Adrenal gland (tissue), 5 donors: ENCODE data around the gene SPTLC1.
"Not testable (repeated sequence)": the region's sequence is repeated elsewhere in the genome, so short reads cannot be mapped to it uniquely, and the experiment has no call there.

Source experiments
- CTCF ChIP-seq, 6 experiments: fragments of 450-650 bp in 4 of 6; fragments of 200-600 bp in 2 of 6; sonication (generic) in 1 of 6; IDR thresholded peaks; 1 replicate in 5 of 6; 2 replicates in 1 of 6; pipeline versions ENCODE4 v1.5.1 to v1.8.0; 2016 to 2021; ENCODE audit warnings: antibody characterized with exemption in 6 of 6, mild to moderate bottlenecking in 2 of 6, moderate library complexity in 1 of 6
- POLR2A ChIP-seq, 2 donors: fragments of 450-650 bp; IDR thresholded peaks; one replicate each; pipeline ENCODE4 v1.6.1; 2017; ENCODE audit warnings: antibody characterized with exemption in 2 of 2, mild to moderate bottlenecking in 2 of 2, moderate library complexity in 1 of 2
- donor health status: DM: no; HTN: no; CAD: no.

- TF ChIP-seq CTCF, POLR2A (IDR thresholded peaks at IDR 0.05): not testable (repeated sequence)
Measured at GRCh38 chr9:92145784-92146183, 30.6 kb upstream of the SPTLC1 start.
